Measurements from ENCODE around the gene FRK.
"Not testable (repeated sequence)": the region's sequence is repeated elsewhere in the genome, so short reads cannot be mapped to it uniquely, and the experiment has no call there.

Gene FRK

DNA sequence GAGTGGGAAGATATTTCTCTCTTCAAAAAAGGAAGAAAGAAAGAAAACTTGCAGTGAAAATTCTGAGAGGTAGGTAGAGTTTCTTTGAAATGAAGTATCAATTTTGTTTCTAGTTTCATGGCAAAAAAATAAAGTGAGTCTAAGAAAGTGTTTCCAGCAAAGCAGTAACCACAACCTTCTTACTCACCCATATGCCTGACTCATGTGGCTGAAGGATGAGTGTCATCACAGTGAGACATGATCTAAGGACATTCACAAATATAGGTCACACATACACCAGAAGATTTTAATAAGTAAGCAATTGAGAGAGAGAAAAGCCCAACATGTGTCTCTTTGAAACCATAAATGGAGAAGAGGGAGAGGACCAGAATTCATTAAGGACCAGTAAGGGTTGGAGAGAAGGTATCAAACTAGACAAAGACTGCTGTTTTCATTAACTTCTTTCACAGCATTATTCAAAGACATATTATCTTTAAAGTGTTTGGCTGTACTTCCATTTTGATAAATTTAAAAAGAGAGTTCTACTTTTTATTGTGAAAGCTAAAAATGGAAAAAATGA is 169.5 kb downstream of the FRK start:
- TF ChIP-seq, protein P1, sequence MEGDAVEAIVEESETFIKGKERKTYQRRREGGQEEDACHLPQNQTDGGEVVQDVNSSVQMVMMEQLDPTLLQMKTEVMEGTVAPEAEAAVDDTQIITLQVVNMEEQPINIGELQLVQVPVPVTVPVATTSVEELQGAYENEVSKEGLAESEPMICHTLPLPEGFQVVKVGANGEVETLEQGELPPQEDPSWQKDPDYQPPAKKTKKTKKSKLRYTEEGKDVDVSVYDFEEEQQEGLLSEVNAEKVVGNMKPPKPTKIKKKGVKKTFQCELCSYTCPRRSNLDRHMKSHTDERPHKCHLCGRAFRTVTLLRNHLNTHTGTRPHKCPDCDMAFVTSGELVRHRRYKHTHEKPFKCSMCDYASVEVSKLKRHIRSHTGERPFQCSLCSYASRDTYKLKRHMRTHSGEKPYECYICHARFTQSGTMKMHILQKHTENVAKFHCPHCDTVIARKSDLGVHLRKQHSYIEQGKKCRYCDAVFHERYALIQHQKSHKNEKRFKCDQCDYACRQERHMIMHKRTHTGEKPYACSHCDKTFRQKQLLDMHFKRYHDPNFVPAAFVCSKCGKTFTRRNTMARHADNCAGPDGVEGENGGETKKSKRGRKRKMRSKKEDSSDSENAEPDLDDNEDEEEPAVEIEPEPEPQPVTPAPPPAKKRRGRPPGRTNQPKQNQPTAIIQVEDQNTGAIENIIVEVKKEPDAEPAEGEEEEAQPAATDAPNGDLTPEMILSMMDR (IDR thresholded peaks at IDR 0.05; ENCODE audit: control insufficient read depth, insufficient read depth, low read depth, low read length, missing control alignments) = no peak
- no peak overlapping the region for H3K4me3 ChIP-seq (ENCODE audit: control insufficient read depth, low read depth, low read length)
- DNase-seq (ENCODE audit: low read depth) = peak; percentile 21

DNA sequence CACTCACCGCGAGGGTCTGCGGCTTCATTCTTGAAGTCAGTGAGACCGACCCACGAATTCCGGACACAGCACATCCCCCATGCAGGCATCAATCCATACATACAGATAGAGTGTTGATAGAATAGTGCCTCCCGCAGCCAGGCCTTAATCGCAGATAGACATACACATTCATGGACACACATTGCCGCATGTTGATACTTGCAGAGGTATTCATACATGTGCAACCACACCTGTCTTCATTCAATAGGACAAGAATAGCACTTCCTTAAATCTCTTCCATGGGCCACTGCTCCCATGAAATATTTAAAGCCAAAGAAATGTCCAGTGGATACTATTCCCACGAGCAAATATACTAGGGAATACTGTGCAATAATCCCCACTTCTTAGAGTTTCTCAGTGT is 170.5 kb downstream of the FRK start:
- no peak overlapping the region for H3K4me3 ChIP-seq (ENCODE audit: control insufficient read depth, low read depth, low read length)
- DNase-seq (ENCODE audit: low read depth) = no peak
- TF ChIP-seq, protein P1 (IDR thresholded peaks at IDR 0.05; ENCODE audit: control insufficient read depth, insufficient read depth, low read depth, low read length, missing control alignments) = no peak

DNA sequence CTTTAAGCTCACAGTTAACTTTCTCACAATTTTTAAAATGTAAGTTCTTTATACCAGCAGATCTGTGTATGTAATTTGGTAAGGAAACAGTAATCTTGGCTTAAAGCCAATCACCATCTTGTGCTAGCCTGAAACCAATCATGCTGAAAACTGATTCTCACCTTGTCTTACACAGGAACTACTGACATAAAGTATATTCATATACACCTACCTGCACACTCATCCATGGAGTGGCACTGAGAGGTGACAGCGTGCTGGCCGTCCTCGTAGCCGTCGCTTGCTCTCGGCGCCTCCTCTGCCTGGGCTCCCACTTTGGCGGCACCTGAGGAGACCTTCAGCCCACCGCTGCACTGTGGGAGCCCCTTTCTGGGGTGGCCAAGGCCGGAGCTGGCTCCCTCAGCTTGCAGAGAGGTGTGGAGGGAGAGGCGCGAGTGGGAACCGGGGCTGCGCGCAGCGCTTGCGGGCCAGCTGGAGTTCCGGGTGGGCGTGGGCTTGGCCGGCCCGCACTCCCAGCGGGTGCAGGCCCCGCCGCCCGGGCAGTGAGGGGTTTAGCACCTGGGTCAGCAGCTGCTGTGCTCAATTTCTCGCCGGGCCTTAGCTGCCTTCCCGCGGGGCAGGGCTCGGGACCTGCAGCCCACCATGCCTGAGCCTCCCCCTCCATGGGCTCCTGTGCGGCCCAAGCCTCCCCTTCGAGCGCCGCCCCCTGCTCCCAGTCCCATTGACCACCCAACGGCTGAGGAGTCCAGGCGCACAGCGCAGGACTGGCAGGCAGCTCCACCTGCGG is 171.8 kb downstream of the FRK start:
- H3K4me3 ChIP-seq (ENCODE audit: control insufficient read depth, low read depth, low read length); DNase-seq (ENCODE audit: low read depth): not testable (repeated sequence)

DNA sequence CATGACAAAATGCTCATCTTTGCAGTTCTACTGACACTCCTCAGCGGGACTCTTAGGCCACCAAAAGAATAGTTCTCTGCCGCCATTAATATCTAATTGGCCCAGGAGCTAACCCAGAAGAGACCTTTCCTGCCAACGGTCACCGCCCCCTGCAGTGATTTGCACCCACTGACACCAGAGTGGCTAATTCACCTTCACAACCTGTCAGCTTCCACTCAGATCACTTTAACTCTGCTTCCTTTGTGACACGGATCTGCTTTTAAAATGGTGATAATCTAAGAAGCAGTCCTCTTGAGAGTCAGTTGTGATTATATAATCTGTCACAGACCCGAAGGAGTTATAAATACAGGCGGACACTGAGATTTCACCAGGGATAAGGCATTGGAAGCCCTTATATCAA is 172.8 kb downstream of the FRK start:
- H3K4me3 ChIP-seq (ENCODE audit: control insufficient read depth, low read depth, low read length) = no peak overlapping the region
- TF ChIP-seq, protein P1 (IDR thresholded peaks at IDR 0.05; ENCODE audit: control insufficient read depth, insufficient read depth, low read depth, low read length, missing control alignments) = no peak
- no peak for DNase-seq (ENCODE audit: low read depth)

DNA sequence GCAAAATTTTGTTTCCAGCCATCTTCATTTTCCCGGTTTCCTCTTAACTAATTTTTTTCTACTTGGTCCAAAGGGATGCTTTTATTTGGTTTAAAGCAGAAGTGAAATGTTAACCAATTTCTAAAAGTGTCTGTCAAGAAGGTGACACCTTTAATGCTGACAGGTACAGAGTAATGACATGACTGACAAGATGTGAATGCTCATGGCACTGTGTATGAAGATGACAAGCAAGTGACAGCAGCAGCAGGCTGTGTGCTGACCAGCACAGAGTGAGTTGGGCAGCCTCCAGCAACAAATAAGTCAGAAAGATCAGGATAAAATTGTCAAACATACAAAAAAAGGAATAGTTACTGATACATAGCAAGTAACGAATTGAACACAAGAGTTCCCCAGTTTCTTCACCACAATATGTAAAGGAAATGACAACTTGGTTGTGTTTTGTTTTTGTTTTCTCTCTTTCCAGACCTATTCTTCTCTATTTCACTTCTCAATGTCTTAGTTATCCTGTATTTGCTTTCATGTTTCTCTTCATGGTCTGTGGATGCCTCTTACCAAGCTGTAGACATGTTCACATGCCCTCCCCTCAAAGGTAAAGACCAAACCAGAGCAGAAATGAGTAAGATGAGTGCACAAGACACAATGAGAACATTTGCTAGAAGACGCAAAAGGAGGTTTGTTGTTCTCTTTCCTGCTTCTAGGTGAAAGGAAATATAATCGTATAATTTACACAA is 174.9 kb downstream of the FRK start:
- TF ChIP-seq, protein P1 (IDR thresholded peaks at IDR 0.05; ENCODE audit: control insufficient read depth, insufficient read depth, low read depth, low read length, missing control alignments) = no peak
- DNase-seq (ENCODE audit: low read depth) = no peak
- no peak overlapping the region for H3K4me3 ChIP-seq (ENCODE audit: control insufficient read depth, low read depth, low read length)

DNA sequence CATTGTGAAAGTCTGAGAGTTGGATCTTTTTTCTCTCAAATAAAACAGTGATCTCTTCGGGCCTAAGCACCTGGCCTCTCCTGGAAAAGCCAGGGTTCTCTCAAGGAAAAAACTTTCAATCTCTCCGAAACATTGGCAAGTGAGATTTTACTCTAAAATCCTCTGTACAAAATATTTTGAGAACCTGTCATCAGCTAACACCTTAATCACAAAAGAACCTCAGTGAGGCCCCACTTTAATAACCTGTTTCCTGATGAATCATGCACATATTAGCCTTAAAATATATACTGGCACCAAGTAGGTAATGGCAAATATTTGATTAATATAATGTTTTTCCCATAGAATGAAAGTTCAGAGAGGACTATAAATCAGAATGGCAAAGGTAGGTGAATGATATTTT is 177.9 kb downstream of the FRK start:
- TF ChIP-seq, protein P1 (IDR thresholded peaks at IDR 0.05; ENCODE audit: control insufficient read depth, insufficient read depth, low read depth, low read length, missing control alignments) = no peak
- H3K4me3 ChIP-seq (ENCODE audit: control insufficient read depth, low read depth, low read length) = no peak overlapping the region
- no peak for DNase-seq (ENCODE audit: low read depth)

DNA sequence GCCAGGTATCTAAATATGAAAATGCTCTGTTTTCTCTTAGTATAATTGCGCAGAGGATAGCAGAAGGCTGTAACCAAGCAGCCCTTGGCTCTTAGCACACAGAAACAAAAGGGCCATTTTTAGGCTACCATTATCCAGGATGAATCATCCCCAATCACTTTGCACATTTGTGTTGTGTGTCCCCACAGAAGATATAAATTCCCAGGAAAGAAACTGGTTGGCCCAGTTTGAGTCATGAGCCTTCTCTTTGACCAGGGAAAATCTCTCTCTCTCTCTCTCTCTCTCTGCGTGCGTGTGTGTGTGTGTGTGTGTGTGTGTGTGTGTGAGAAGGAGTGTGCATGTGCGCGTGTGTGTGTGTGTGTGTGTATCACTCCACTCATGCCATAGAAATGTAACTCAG is 178.5 kb downstream of the FRK start:
- H3K4me3 ChIP-seq (ENCODE audit: control insufficient read depth, low read depth, low read length) = no peak overlapping the region
- TF ChIP-seq, protein P1 (IDR thresholded peaks at IDR 0.05; ENCODE audit: control insufficient read depth, insufficient read depth, low read depth, low read length, missing control alignments) = no peak
- DNase-seq (ENCODE audit: low read depth) = no peak
